NCI-H1092 (cell line): ENCODE data around the gene PCDHA7.
"Not testable (repeated sequence)": the region's sequence is repeated elsewhere in the genome, so short reads cannot be mapped to it uniquely, and the experiment has no call there.

Experiments used
- DNase-seq: peaks from one replicate; lab custom pipeline; 2025; lab: John Stamatoyannopoulos, UW

The PCDHA7 gene

GRCh38 chr5:140823475-140823874 lies 10.6 kb upstream of the PCDHA7 start:
- DNase-seq = no peak

- DNase-seq = no peak
These were observed 6.2 kb upstream of the PCDHA7 start, which contains the start of gene PCDHA6 for GRCh38 chr5:140827704-140828361. Gene PCDHA6, plus strand, starts transcription at chr5:140827960. Its CDS starts 132 bp downstream, at chr5:140828092.

GRCh38 chr5:140828362-140828737 lies 5.7 kb upstream of the PCDHA7 start:
- DNase-seq = no peak

- not testable (repeated sequence) for DNase-seq
These were observed 4.3 kb upstream of the PCDHA7 start for GRCh38 chr5:140829511-140830501.

GRCh38 chr5:140834439-140835008 lies 455 bp downstream of the PCDHA7 start:
- DNase-seq = not testable (repeated sequence)

GRCh38 chr5:140835622-140836510 lies 1.8 kb downstream of the PCDHA7 start:
- no peak for DNase-seq

GRCh38 chr5:140840978-140841962 lies 7.2 kb downstream of the PCDHA7 start, which contains the start of gene PCDHA8:
Gene PCDHA8, plus strand, starts transcription at chr5:140841187. Its CDS starts 135 bp downstream, at chr5:140841322.
- DNase-seq = no peak

GRCh38 chr5:140842798-140843733 lies 9.0 kb downstream of the PCDHA7 start:
- no peak for DNase-seq

GRCh38 chr5:140848139-140849102 lies 14.4 kb downstream of the PCDHA7 start, which contains the start of gene PCDHA9:
Gene PCDHA9, plus strand, starts transcription at chr5:140848382. Its CDS starts 114 bp downstream, at chr5:140848496.
- DNase-seq = not testable (repeated sequence)

GRCh38 chr5:140849831-140850634 lies 16.0 kb downstream of the PCDHA7 start:
- not testable (repeated sequence) for DNase-seq

GRCh38 chr5:140855772-140856674 lies 22.0 kb downstream of the PCDHA7 start, which contains the start of gene PCDHA10:
Gene PCDHA10, plus strand, starts transcription at chr5:140855897. Its CDS starts 152 bp downstream, at chr5:140856049.
- no peak for DNase-seq

- DNase-seq = no peak
These were observed 23.3 kb downstream of the PCDHA7 start for GRCh38 chr5:140857177-140857986.

GRCh38 chr5:140857987-140858240 lies 23.8 kb downstream of the PCDHA7 start:
- no peak for DNase-seq

GRCh38 chr5:140862441-140863295 lies 28.6 kb downstream of the PCDHA7 start:
- DNase-seq = no peak
